ENCODE measurements around the gene NDUFAF4.

DNA sequence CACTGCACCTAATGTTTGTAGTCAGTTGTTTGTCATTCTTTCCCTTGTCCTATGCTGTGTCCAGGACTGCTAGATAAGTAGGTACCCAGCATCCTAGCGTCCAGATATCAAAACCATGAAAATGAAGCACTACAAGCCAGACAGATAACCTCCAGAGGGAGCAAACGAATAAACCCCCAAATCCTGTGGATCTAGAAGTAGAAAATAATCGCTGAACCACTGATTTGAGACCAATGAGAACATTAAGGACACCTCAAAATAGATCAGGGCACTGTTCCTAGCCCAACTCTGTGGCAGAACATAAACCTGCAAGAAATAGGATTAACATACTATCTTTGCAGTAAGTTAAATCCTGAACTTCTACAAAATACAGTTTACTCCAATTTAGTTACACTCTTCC lies 25.7 kb upstream of the NDUFAF4 start:
- TF ChIP-seq, protein P1, sequence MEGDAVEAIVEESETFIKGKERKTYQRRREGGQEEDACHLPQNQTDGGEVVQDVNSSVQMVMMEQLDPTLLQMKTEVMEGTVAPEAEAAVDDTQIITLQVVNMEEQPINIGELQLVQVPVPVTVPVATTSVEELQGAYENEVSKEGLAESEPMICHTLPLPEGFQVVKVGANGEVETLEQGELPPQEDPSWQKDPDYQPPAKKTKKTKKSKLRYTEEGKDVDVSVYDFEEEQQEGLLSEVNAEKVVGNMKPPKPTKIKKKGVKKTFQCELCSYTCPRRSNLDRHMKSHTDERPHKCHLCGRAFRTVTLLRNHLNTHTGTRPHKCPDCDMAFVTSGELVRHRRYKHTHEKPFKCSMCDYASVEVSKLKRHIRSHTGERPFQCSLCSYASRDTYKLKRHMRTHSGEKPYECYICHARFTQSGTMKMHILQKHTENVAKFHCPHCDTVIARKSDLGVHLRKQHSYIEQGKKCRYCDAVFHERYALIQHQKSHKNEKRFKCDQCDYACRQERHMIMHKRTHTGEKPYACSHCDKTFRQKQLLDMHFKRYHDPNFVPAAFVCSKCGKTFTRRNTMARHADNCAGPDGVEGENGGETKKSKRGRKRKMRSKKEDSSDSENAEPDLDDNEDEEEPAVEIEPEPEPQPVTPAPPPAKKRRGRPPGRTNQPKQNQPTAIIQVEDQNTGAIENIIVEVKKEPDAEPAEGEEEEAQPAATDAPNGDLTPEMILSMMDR (IDR thresholded peaks at IDR 0.05; ENCODE audit: low read depth, low read length), result no peak
- TF ChIP-seq EZH2phosphoT487 (IDR thresholded peaks at IDR 0.05; ENCODE audit: low read depth), result no peak
